H1 (cell line): Measurements from ENCODE around the gene TXLNG. TPM values are rescaled to one million over a fixed set of nuclear protein-coding genes. Genes with fewer than 3 reads are reported as not detected.

Source experiments
- CHD7 ChIP-seq: fragments of 300-600 bp; sonication (generic); IDR thresholded peaks from 2 replicates; pipeline ENCODE4 v1.7.1; 2012; ENCODE audit warnings: low read length, moderate library complexity, mild to moderate bottlenecking, inconsistent platforms; ENCODE audit not compliant: insufficient replicate concordance
- EZH2 ChIP-seq: fragments of 200-600 bp; sonication (generic); IDR thresholded peaks from 2 replicates; pipeline ENCODE4 v1.7.1; 2012; ENCODE audit warnings: low read depth, mild to moderate bottlenecking, moderate library complexity, low read length, inconsistent platforms; ENCODE audit not compliant: severe bottlenecking
- HDAC2 ChIP-seq, 2 experiments: fragments of 300-600 bp in 1 of 2; sonication (generic) in 1 of 2; IDR thresholded peaks; 2 replicates each; pipeline ENCODE4 v1.6.1; 2011 to 2012; ENCODE audit warnings: low read depth in 2 of 2, low read length in 2 of 2, mild to moderate bottlenecking in 2 of 2, moderate library complexity in 2 of 2, borderline replicate concordance in 1 of 2, inconsistent platforms in 1 of 2
- KDM4A ChIP-seq: IDR thresholded peaks from one replicate; pipeline ENCODE4 v1.7.1; 2012; ENCODE audit warnings: low read depth, mild to moderate bottlenecking, moderate library complexity, low read length, inconsistent platforms; ENCODE audit not compliant: severe bottlenecking
- TCF12 ChIP-seq: IDR thresholded peaks from 2 replicates; pipeline ENCODE4 v1.6.1; 2011; ENCODE audit warnings: low read depth, mild to moderate bottlenecking, low read length
- ZNF274 ChIP-seq: IDR thresholded peaks from 2 replicates; pipeline ENCODE4 v1.7.0; 2012; ENCODE audit warnings: low read length, borderline replicate concordance; ENCODE audit errors: extremely low read depth
- polyA plus RNA-seq, 7 experiments: library from polyadenylated mRNA; depleted of rRNA in 3 of 7; stranded (reverse) in 5 of 7; unstranded in 2 of 7; fragments of >200 nt in 5 of 7; fragments of 200-250 nt in 2 of 7; gene quantifications; 1 replicate in 5 of 7; 2 replicates in 1 of 7; 4 replicates in 1 of 7; pipeline versions ENCODE4 v1.2.1 to v1.2.3, GENCODE V29; 2011 to 2013; ENCODE audit warnings: missing spikeins in 2 of 7, mixed read lengths in 2 of 7
- total RNA-seq: library from RNA; stranded (reverse); fragmentation: NEBNext Ultra II Directional; extraction: Animal tissue kit (Norgen Biotek cat#: 25700); gene quantifications from 2 replicates; pipeline ENCODE4 v1.2.1, GENCODE V29; 2021

Gene TXLNG
- total and polyA plus RNA-seq, 2 of the 8 experiments (the other 6 are each of a cell fraction or from before 2014, with no cell fraction given), result 32.9 to 42.9 TPM

GRCh38 chrX:16797841-16798240, 11.6 kb downstream of the TXLNG start (continued):
- TF ChIP-seq CHD7, result no peak
- no peak for TF ChIP-seq HDAC2 (IDR thresholded peaks at IDR 0.05; ENCODE audit: borderline replicate concordance in 1 of 2, low read depth in 2 of 2, low read length in 2 of 2)
- TF ChIP-seq EZH2, result no peak
- TF ChIP-seq TCF12, result no peak
- no peak for TF ChIP-seq ZNF274
- no peak for TF ChIP-seq KDM4A
